Stimulated activated naive B cell treated with anti-CD40 and anti-IgM and Interleukin-4, amounts not matched to agents 10 μg/mL and 1 μg/mL and 100 μg/mL, for 72 hours (primary cell): Measurements from ENCODE around the gene MIA.
"Not testable (repeated sequence)": the region's sequence is repeated elsewhere in the genome, so short reads cannot be mapped to it uniquely, and the experiment has no call there.

Source experiments
- ATAC-seq, 2 donors: fragments of 150-1000 bp; cut with Tn5 transposase; replicated peaks; 2 replicates each; pipeline ENCODE4 v1.10.0; 2021; ENCODE audit warnings: moderate library complexity in 1 of 2
- DNase-seq: peaks from one replicate; pipeline ENCODE4 v3.0.0; 2021
- H3K27ac Mint-ChIP-seq: one replicate; pipeline ENCODE4 v1.8.0; 2022; ENCODE audit warnings: mild to moderate bottlenecking, mixed read lengths
- H3K27me3 Mint-ChIP-seq, 2 donors: one replicate each; pipeline ENCODE4 v1.8.0; 2022; ENCODE audit warnings: mixed read lengths in 2 of 2
- H3K36me3 Mint-ChIP-seq, 2 donors: one replicate each; pipeline ENCODE4 v1.8.0; 2022; ENCODE audit warnings: mixed read lengths in 2 of 2, mild to moderate bottlenecking in 1 of 2
- H3K4me1 Mint-ChIP-seq, 2 donors: one replicate each; pipeline ENCODE4 v1.8.0; 2022; ENCODE audit warnings: mixed read lengths in 2 of 2, mild to moderate bottlenecking in 1 of 2
- H3K4me3 Mint-ChIP-seq, 2 donors: one replicate each; pipeline ENCODE4 v1.8.0; 2022; ENCODE audit warnings: mild to moderate bottlenecking in 2 of 2, mixed read lengths in 2 of 2, moderate library complexity in 1 of 2
- H3K9me3 Mint-ChIP-seq, 2 donors: one replicate each; pipeline ENCODE4 v1.8.0; 2022; ENCODE audit warnings: mixed read lengths in 2 of 2, mild to moderate bottlenecking in 1 of 2

Gene MIA

GRCh38 chr19:40778706-40779284, 3.5 kb downstream of the MIA start:
- Mint-ChIP-seq H3K9me3 (peaks cover 0 to 3% of the 10 kb centered on the region in 2 donors), H3K36me3 (peaks cover 28 to 33% of the 10 kb centered on the region in 2 donors), H3K4me1 (peaks cover 42 to 81% of the 10 kb centered on the region in 2 donors), H3K27ac (peak overlapping the region; percentile 98), H3K27me3 (no peaks in the 10 kb centered on the region), H3K4me3 (peak overlapping the region; percentile 90 to 97)
- DNase-seq = no peak
- ATAC-seq = peak in 1 of 2 donors; percentile 10

- Mint-ChIP-seq H3K36me3 (peaks cover 35 to 47% of the 10 kb centered on the region in 2 donors), H3K27ac (peak overlapping the region; percentile 82), H3K27me3 (no peaks in the 10 kb centered on the region), H3K9me3 (peaks cover 0 to 3% of the 10 kb centered on the region in 2 donors), H3K4me1 (peaks cover 34 to 68% of the 10 kb centered on the region in 2 donors), H3K4me3 (peak overlapping the region; percentile 7 to 41)
- DNase-seq = no peak
- ATAC-seq = no peak
Measured at GRCh38 chr19:40780582-40780981, 5.3 kb downstream of the MIA start.

- no peak overlapping the region for H3K4me3 Mint-ChIP-seq
- H3K27ac Mint-ChIP-seq = peak overlapping the region; percentile 42
- H3K4me1 Mint-ChIP-seq = peaks cover 34 to 66% of the 10 kb centered on the region in 2 donors
Measured at GRCh38 chr19:40781140-40781539, 5.8 kb downstream of the MIA start.

GRCh38 chr19:40783711-40784110, 8.4 kb downstream of the MIA start:
- Mint-ChIP-seq H3K4me3 (no peak overlapping the region), H3K4me1 (peaks cover 35 to 63% of the 10 kb centered on the region in 2 donors), H3K27me3 (no peaks in the 10 kb centered on the region), H3K9me3 (no peaks in the 10 kb centered on the region), H3K27ac (no peak overlapping the region), H3K36me3 (peaks cover 53 to 71% of the 10 kb centered on the region in 2 donors)
- no peak for ATAC-seq
- no peak for DNase-seq

More at GRCh38 chr19:40781140-40781539, 5.8 kb downstream of the MIA start:
- Mint-ChIP-seq H3K36me3 (peaks cover 35 to 49% of the 10 kb centered on the region in 2 donors), H3K27me3 (no peaks in the 10 kb centered on the region), H3K9me3 (peaks cover 0 to 3% of the 10 kb centered on the region in 2 donors)
- DNase-seq = no peak
- ATAC-seq = no peak

- peaks cover 53 to 74% of the 10 kb centered on the region in 2 donors for H3K36me3 Mint-ChIP-seq
- not testable (repeated sequence) for DNase-seq, H3K4me3 Mint-ChIP-seq, ATAC-seq, H3K27me3 Mint-ChIP-seq, H3K27ac Mint-ChIP-seq, H3K9me3 Mint-ChIP-seq
- peaks cover 33 to 59% of the 10 kb centered on the region in 2 donors for H3K4me1 Mint-ChIP-seq
Measured at GRCh38 chr19:40784146-40784545, 8.8 kb downstream of the MIA start.

GRCh38 chr19:40785526-40785925, 10.2 kb downstream of the MIA start:
- H3K4me1 Mint-ChIP-seq = peaks cover 29 to 55% of the 10 kb centered on the region in 2 donors
- no peaks in the 10 kb centered on the region for H3K27me3 Mint-ChIP-seq
- H3K4me3 Mint-ChIP-seq = no peak overlapping the region
- DNase-seq = no peak
- no peaks in the 10 kb centered on the region for H3K9me3 Mint-ChIP-seq
- no peak for ATAC-seq
- peak overlapping the region; percentile 67 for H3K27ac Mint-ChIP-seq
- H3K36me3 Mint-ChIP-seq = peaks cover 53 to 74% of the 10 kb centered on the region in 2 donors

- Mint-ChIP-seq H3K9me3 (no peaks in the 10 kb centered on the region), H3K4me3 (no peak overlapping the region), H3K36me3 (peaks cover 52 to 71% of the 10 kb centered on the region in 2 donors), H3K4me1 (peaks cover 27 to 51% of the 10 kb centered on the region in 2 donors), H3K27me3 (no peaks in the 10 kb centered on the region), H3K27ac (peak overlapping the region; percentile 47)
- DNase-seq (no peak), ATAC-seq (no peak)
Measured at GRCh38 chr19:40786060-40787037, 11.0 kb downstream of the MIA start.

- Mint-ChIP-seq H3K4me1 (peaks cover 30 to 48% of the 10 kb centered on the region in 2 donors), H3K4me3 (no peak overlapping the region), H3K9me3 (no peaks in the 10 kb centered on the region), H3K27me3 (no peaks in the 10 kb centered on the region), H3K36me3 (peaks cover 33 to 45% of the 10 kb centered on the region in 2 donors), H3K27ac (peak overlapping the region; percentile 87)
- no peak for ATAC-seq
- no peak for DNase-seq
Measured at GRCh38 chr19:40791349-40791748, 16.0 kb downstream of the MIA start.

- H3K4me3 Mint-ChIP-seq = no peak overlapping the region
- H3K36me3 Mint-ChIP-seq = peaks cover 30 to 43% of the 10 kb centered on the region in 2 donors
- peaks cover 31 to 48% of the 10 kb centered on the region in 2 donors for H3K4me1 Mint-ChIP-seq
- DNase-seq (no peak), ATAC-seq (peak in 1 of 2 donors; percentile 14)
- peak overlapping the region; percentile 62 for H3K27ac Mint-ChIP-seq
- no peaks in the 10 kb centered on the region for H3K9me3 Mint-ChIP-seq
- H3K27me3 Mint-ChIP-seq = no peaks in the 10 kb centered on the region
Measured at GRCh38 chr19:40791996-40792395, 16.7 kb downstream of the MIA start.

- Mint-ChIP-seq H3K27ac (peak overlapping the region; percentile 99), H3K36me3 (peaks cover 30 to 46% of the 10 kb centered on the region in 2 donors), H3K4me3 (peak overlapping the region; percentile 91 to 93), H3K9me3 (no peaks in the 10 kb centered on the region), H3K27me3 (no peaks in the 10 kb centered on the region), H3K4me1 (peaks cover 49 to 65% of the 10 kb centered on the region in 2 donors)
- DNase-seq = no peak
- no peak for ATAC-seq
Measured at GRCh38 chr19:40797166-40797962, 22.0 kb downstream of the MIA start.

GRCh38 chr19:40797963-40798682, 22.8 kb downstream of the MIA start:
- H3K27ac Mint-ChIP-seq = peak overlapping the region; percentile 99
- H3K4me3 Mint-ChIP-seq = peak overlapping the region; percentile 91 to 93
- peaks cover 54 to 65% of the 10 kb centered on the region in 2 donors for H3K4me1 Mint-ChIP-seq
- no peaks in the 10 kb centered on the region for H3K9me3 Mint-ChIP-seq
- ATAC-seq (peak; percentile 70 to 71), DNase-seq (peak; percentile 79)
- H3K36me3 Mint-ChIP-seq = peaks cover 35 to 51% of the 10 kb centered on the region in 2 donors
- H3K27me3 Mint-ChIP-seq = no peaks in the 10 kb centered on the region

- Mint-ChIP-seq H3K36me3 (peaks cover 39 to 58% of the 10 kb centered on the region in 2 donors), H3K4me3 (peak within 1 kb of the TSS; percentile 92 to 93), H3K4me1 (peaks cover 61 to 71% of the 10 kb centered on the region in 2 donors), H3K27ac (peak within 1 kb of the TSS; percentile 99), H3K9me3 (no peaks in the 10 kb centered on the region), H3K27me3 (no peaks in the 10 kb centered on the region)
- ATAC-seq (peak; percentile 85 to 86), DNase-seq (peak; percentile 100)
Measured at GRCh38 chr19:40798683-40799557, 23.6 kb downstream of the MIA start, which contains the start of gene EGLN2. Gene EGLN2, plus strand, starts transcription at chr19:40799191. Its CDS starts 1,382 bp downstream, at chr19:40800573.
